Mucosa of stomach (tissue), 1 donor: Measurements from ENCODE around the gene ZNF684.
"Not testable (repeated sequence)": the region's sequence is repeated elsewhere in the genome, so short reads cannot be mapped to it uniquely, and the experiment has no call there.

Experiments used
- H3K27me3 ChIP-seq: one replicate; pipeline ENCODE4 v1.7.0; 2013; ENCODE audit warnings: mild to moderate bottlenecking, low read length; ENCODE audit not compliant: control insufficient read depth, insufficient read depth
- H3K36me3 ChIP-seq: one replicate; pipeline ENCODE4 v1.7.0; 2013; ENCODE audit warnings: low read length; ENCODE audit not compliant: control insufficient read depth, insufficient read depth
- H3K4me1 ChIP-seq: one replicate; pipeline ENCODE4 v1.7.0; 2013; ENCODE audit warnings: mild to moderate bottlenecking, low read length; ENCODE audit not compliant: control insufficient read depth, insufficient read depth
- H3K4me3 ChIP-seq: one replicate; pipeline ENCODE4 v1.7.0; 2013; ENCODE audit warnings: low read length
- H3K9ac ChIP-seq: one replicate; pipeline ENCODE4 v1.7.0; 2013; ENCODE audit warnings: mild to moderate bottlenecking, low read length, moderate library complexity
- H3K9me3 ChIP-seq: one replicate; pipeline ENCODE4 v1.7.0; 2013; ENCODE audit warnings: mild to moderate bottlenecking, low read length, moderate library complexity; ENCODE audit not compliant: control insufficient read depth
- donor health status: Pancreatic carcinoma.

ZNF684 gene

DNA sequence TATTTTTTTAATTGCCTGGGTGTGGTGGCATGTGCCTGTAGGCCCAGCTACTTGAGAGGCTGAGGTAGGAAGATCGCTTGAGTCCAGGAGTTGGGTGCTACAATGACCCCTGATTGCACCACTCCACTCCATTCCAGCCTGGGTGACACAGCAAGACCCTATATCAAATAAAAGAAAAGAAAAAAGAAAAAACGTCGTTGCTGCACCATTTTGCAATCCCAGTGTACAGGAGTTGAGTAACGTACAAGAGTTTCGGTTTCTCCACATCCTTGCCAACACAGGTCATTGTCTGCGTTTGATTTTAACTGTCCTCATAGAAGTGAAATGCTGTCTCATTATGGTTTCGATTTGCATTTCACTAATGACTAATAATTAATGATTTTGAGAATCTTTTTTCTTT lies 7.9 kb downstream of the ZNF684 start:
- Histone ChIP-seq H3K9ac (no peak overlapping the region), H3K9me3 (no peaks in the 10 kb centered on the region), H3K36me3 (no peaks in the 10 kb centered on the region), H3K4me3 (no peak overlapping the region), H3K4me1 (no peaks in the 10 kb centered on the region), H3K27me3 (no peaks in the 10 kb centered on the region)

DNA sequence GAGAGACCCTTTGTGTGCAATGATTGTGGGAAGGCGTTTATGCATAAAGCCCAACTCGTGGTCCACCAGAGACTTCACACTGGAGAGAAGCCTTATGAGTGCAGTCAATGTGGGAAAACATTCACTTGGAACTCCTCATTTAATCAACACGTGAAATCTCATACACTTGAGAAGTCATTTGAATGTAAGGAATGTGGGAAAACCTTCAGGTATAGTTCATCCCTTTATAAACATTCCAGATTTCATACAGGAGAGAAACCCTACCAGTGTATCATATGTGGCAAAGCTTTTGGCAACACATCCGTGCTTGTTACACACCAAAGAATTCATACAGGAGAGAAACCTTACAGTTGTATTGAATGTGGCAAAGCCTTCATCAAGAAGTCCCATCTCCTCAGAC lies 15.5 kb downstream of the ZNF684 start:
- no peaks in the 10 kb centered on the region for H3K36me3 ChIP-seq
- H3K27me3 ChIP-seq: no peaks in the 10 kb centered on the region
- no peaks in the 10 kb centered on the region for H3K4me1 ChIP-seq
- no peak overlapping the region for H3K9ac ChIP-seq
- no peak overlapping the region for H3K4me3 ChIP-seq
- H3K9me3 ChIP-seq: peaks cover 5% of the 10 kb centered on the region

- no peak overlapping the region for H3K9ac ChIP-seq
- H3K9me3 ChIP-seq: no peaks in the 10 kb centered on the region
- no peaks in the 10 kb centered on the region for H3K4me1 ChIP-seq
- no peak overlapping the region for H3K4me3 ChIP-seq
- no peaks in the 10 kb centered on the region for H3K36me3 ChIP-seq
- H3K27me3 ChIP-seq: no peaks in the 10 kb centered on the region
Measured at GRCh38 chr1:40553017-40553416, 21.6 kb downstream of the ZNF684 start.

DNA sequence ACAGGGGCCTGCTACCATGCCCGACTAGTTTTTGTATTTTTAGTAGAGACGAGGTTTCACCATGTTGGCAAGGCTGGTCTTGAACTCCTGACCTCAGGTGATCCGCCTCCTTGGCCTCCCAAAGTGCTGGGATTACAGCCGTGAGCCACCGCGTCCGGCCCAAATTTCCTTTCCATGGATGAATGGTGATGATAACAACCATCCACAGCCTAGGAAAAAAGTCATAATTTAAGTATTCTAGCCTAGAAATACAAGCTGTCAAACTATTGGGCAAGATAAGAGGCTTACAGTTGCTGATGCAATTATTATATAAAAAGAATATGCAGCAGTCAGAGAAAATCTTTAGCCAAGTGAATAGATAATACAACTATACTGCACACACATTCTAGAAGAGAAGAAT lies 23.4 kb downstream of the ZNF684 start:
- H3K4me3 ChIP-seq, H3K27me3 ChIP-seq, H3K36me3 ChIP-seq, H3K9ac ChIP-seq, H3K4me1 ChIP-seq, H3K9me3 ChIP-seq: not testable (repeated sequence)

DNA sequence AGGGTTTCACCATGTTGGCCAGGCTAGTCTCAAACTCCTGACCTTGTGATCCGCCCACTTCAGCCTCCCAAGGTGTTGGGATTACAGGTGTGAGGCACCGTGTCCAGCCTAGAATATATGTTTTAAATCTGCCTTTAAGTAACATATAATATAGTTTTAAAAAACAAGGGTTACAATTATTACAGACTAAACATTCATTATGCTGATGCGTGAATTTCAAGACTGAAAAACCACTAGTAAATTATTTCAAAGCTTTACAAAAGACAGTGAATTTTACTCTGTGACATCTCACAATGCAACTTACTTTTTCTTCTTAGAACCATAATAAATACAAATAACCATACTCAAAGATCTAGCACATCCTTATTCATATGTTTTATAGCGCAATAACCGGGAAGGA lies 24.7 kb downstream of the ZNF684 start:
- H3K9me3 ChIP-seq: no peaks in the 10 kb centered on the region
- H3K36me3 ChIP-seq: no peaks in the 10 kb centered on the region
- H3K4me1 ChIP-seq: no peaks in the 10 kb centered on the region
- no peak overlapping the region for H3K4me3 ChIP-seq
- no peak overlapping the region for H3K9ac ChIP-seq
- H3K27me3 ChIP-seq: no peaks in the 10 kb centered on the region

GRCh38 chr1:40558241-40558640 lies 26.8 kb downstream of the ZNF684 start:
- not testable (repeated sequence) for H3K4me3 ChIP-seq, H3K4me1 ChIP-seq, H3K9me3 ChIP-seq, H3K27me3 ChIP-seq, H3K36me3 ChIP-seq, H3K9ac ChIP-seq

GRCh38 chr1:40562185-40562584 lies 30.7 kb downstream of the ZNF684 start:
- Histone ChIP-seq H3K36me3 (no peaks in the 10 kb centered on the region), H3K4me3 (no peak overlapping the region), H3K27me3 (no peaks in the 10 kb centered on the region), H3K9ac (no peak overlapping the region), H3K9me3 (no peaks in the 10 kb centered on the region), H3K4me1 (no peaks in the 10 kb centered on the region)

- H3K27me3 ChIP-seq: no peaks in the 10 kb centered on the region
- H3K36me3 ChIP-seq: no peaks in the 10 kb centered on the region
- H3K9ac ChIP-seq: no peak overlapping the region
- H3K9me3 ChIP-seq: no peaks in the 10 kb centered on the region
- H3K4me3 ChIP-seq: no peak overlapping the region
- no peaks in the 10 kb centered on the region for H3K4me1 ChIP-seq
Measured at GRCh38 chr1:40563266-40563665, 31.8 kb downstream of the ZNF684 start.

GRCh38 chr1:40564506-40564905 lies 33.1 kb downstream of the ZNF684 start:
- Histone ChIP-seq H3K36me3 (no peaks in the 10 kb centered on the region), H3K4me3 (no peak overlapping the region), H3K27me3 (no peaks in the 10 kb centered on the region), H3K4me1 (no peaks in the 10 kb centered on the region), H3K9me3 (no peaks in the 10 kb centered on the region), H3K9ac (no peak overlapping the region)

DNA sequence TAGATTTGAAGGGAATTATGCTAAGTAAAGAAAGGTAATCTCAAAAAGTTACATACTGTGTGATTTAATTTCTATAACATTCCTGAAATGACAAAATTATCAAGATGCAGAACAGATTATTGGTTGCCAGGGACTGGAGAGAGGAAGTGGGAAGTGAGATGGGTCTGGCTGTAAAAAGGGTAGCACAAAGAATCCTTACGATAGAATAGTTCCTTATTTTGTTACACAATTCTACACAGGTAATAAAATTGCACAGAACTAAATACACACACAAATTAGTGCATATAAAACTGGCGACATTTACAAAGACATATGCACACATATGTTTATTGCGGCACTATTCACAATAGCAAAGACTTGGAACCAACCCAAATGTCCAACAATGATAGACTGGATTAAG lies 33.5 kb downstream of the ZNF684 start:
- Histone ChIP-seq H3K4me3 (no peak overlapping the region), H3K9ac (no peak overlapping the region), H3K36me3 (no peaks in the 10 kb centered on the region), H3K9me3 (no peaks in the 10 kb centered on the region), H3K27me3 (no peaks in the 10 kb centered on the region), H3K4me1 (no peaks in the 10 kb centered on the region)

- H3K4me3 ChIP-seq: no peak overlapping the region
- H3K9me3 ChIP-seq: no peaks in the 10 kb centered on the region
- H3K27me3 ChIP-seq: no peaks in the 10 kb centered on the region
- no peak overlapping the region for H3K9ac ChIP-seq
- no peaks in the 10 kb centered on the region for H3K4me1 ChIP-seq
- H3K36me3 ChIP-seq: no peaks in the 10 kb centered on the region
Measured at GRCh38 chr1:40567825-40568224, 36.4 kb downstream of the ZNF684 start.

DNA sequence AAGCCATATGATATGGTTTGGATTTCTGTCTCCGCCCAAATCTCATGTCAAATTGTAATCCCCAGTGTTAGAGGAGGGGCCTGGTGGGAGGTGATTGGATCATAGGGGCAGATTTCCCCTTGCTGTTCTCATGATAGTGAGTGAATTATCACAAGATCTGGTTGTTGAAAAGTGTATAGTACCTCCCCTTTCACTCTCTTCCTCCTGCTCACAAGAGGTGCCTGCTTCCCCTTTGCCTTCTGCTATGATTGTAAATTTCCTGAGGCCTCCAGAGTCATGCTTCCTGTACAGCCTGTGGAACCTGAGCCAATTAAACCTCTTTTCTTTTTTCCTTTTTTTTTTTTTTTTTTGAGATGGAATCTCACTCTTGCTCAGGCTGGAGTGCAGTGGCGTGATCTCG lies 43.4 kb downstream of the ZNF684 start:
- H3K4me3 ChIP-seq, H3K4me1 ChIP-seq, H3K9ac ChIP-seq, H3K27me3 ChIP-seq, H3K9me3 ChIP-seq, H3K36me3 ChIP-seq: not testable (repeated sequence)

GRCh38 chr1:40575336-40575735 lies 43.9 kb downstream of the ZNF684 start:
- Histone ChIP-seq H3K36me3 (no peaks in the 10 kb centered on the region), H3K9ac (no peak overlapping the region), H3K9me3 (no peaks in the 10 kb centered on the region), H3K27me3 (no peaks in the 10 kb centered on the region), H3K4me1 (no peaks in the 10 kb centered on the region), H3K4me3 (no peak overlapping the region)
